H1 (cell line): ENCODE data around the gene KRTAP12-2. TPM values are rescaled to one million over a fixed set of nuclear protein-coding genes. Genes with fewer than 3 reads are reported as not detected.

Source experiments
- CTCF ChIA-PET: fragments of 300-600 bp; sonication (Branson Sonifier 250); formaldehyde crosslinking; loops from one replicate; lab custom pipeline; 2021; ENCODE audit not compliant: partially characterized antibody; lab: Charles Lee
- POLR2A ChIA-PET: fragments of 300-600 bp; sonication (Branson Sonifier 250); formaldehyde crosslinking; loops from one replicate; lab custom pipeline; 2021; ENCODE audit warnings: inconsistent platforms; ENCODE audit not compliant: partially characterized antibody; lab: Charles Lee
- DNase-seq, 2 experiments: peaks; one replicate each; pipeline versions ENCODE4 v3.0.0 to v3.0.0-alpha.2; 2010 to 2022; ENCODE audit warnings: low spot score in 2 of 2, low read depth in 1 of 2, mixed read lengths in 1 of 2
- FAIRE-seq: peaks from 2 replicates; lab custom pipeline; 2011; peaks lifted over from hg19 to GRCh38; lab: Jason Lieb, UNC
- H2AFZ ChIP-seq: 2 replicates; pipeline ENCODE4 v1.8.1; 2012; ENCODE audit warnings: low read length, inconsistent platforms
- H2AK5ac ChIP-seq: 2 replicates; pipeline ENCODE4 v1.6.1; 2013; ENCODE audit warnings: low read depth, low read length
- H2BK120ac ChIP-seq: replicated peaks from 2 replicates; pipeline ENCODE3; 2013; ENCODE audit warnings: low read depth, low read length, inconsistent platforms
- H2BK12ac ChIP-seq: 2 replicates; pipeline ENCODE4 v1.6.1; 2013; ENCODE audit warnings: low read depth, low read length
- H2BK15ac ChIP-seq: 2 replicates; pipeline ENCODE4 v1.6.1; 2013; ENCODE audit warnings: low read length
- H2BK20ac ChIP-seq: 2 replicates; pipeline ENCODE4 v1.6.1; 2013; ENCODE audit warnings: low read length
- H2BK5ac ChIP-seq: 2 replicates; pipeline ENCODE4 v1.6.1; 2013; ENCODE audit warnings: low read depth, low read length
- H3K14ac ChIP-seq: 2 replicates; pipeline ENCODE4 v1.6.1; 2013; ENCODE audit warnings: inconsistent platforms; ENCODE audit not compliant: insufficient read length
- H3K18ac ChIP-seq: 2 replicates; pipeline ENCODE4 v1.6.1; 2013; ENCODE audit warnings: low read length; ENCODE audit errors: extremely low read depth
- H3K23ac ChIP-seq: 2 replicates; pipeline ENCODE4 v1.6.1; 2013; ENCODE audit warnings: inconsistent platforms; ENCODE audit not compliant: insufficient read length
- H3K23me2 ChIP-seq: 2 replicates; pipeline ENCODE4 v1.6.1; 2013; ENCODE audit warnings: low read depth, low read length
- H3K27ac ChIP-seq: 2 replicates; pipeline ENCODE4 v1.6.1; 2011; ENCODE audit warnings: low read depth, low read length, inconsistent platforms
- H3K27me3 ChIP-seq, 4 experiments: replicated peaks in 1 of 4; 1 replicate in 1 of 4; 2 replicates in 3 of 4; pipeline versions ENCODE4 v1.6.1 to v1.8.1; 2011 to 2013; ENCODE audit warnings: low read length in 3 of 4, mild to moderate bottlenecking in 3 of 4, inconsistent platforms in 2 of 4, mixed read lengths in 2 of 4, moderate library complexity in 1 of 4; ENCODE audit not compliant: control insufficient read depth in 3 of 4, insufficient read depth in 3 of 4; ENCODE audit errors: extremely low read depth in 1 of 4
- H3K36me3 ChIP-seq, 4 experiments: 2 replicates each; pipeline versions ENCODE4 v1.6.1 to v1.8.1; 2011 to 2013; ENCODE audit warnings: mild to moderate bottlenecking in 4 of 4, low read length in 3 of 4, moderate library complexity in 2 of 4, control low read depth in 1 of 4, inconsistent platforms in 1 of 4; ENCODE audit not compliant: insufficient read depth in 4 of 4, control insufficient read depth in 2 of 4
- H3K4ac ChIP-seq: replicated peaks from 2 replicates; pipeline ENCODE3; 2013; ENCODE audit warnings: low read length, low read depth, mixed read lengths, inconsistent platforms; ENCODE audit not compliant: insufficient read length
- H3K4me1 ChIP-seq, 4 experiments: replicated peaks in 1 of 4; 1 replicate in 1 of 4; 2 replicates in 3 of 4; pipeline versions ENCODE4 v1.6.1 to v1.8.1; 2011 to 2013; ENCODE audit warnings: low read length in 3 of 4, inconsistent platforms in 2 of 4, mixed read lengths in 1 of 4; ENCODE audit not compliant: insufficient read depth in 4 of 4, control insufficient read depth in 3 of 4
- H3K4me2 ChIP-seq, 2 experiments: 2 replicates each; pipeline versions ENCODE4 v1.6.1 to v1.8.1; 2011 to 2013; ENCODE audit warnings: low read depth in 2 of 2, low read length in 2 of 2, control low read depth in 1 of 2, inconsistent platforms in 1 of 2, mild to moderate bottlenecking in 1 of 2; ENCODE audit not compliant: insufficient read depth in 1 of 2
- H3K4me3 ChIP-seq, 4 experiments: fragments of 200-600, 300-600 bp in 1 of 4; sonication (generic), shearing (Covaris generic), sonication (Bioruptor Twin) in 1 of 4; 2 replicates each; pipeline versions ENCODE4 v1.5.1 to v1.8.1; 2011 to 2016; ENCODE audit warnings: low read length in 4 of 4, low read depth in 3 of 4, control low read depth in 2 of 4, inconsistent platforms in 2 of 4, mild to moderate bottlenecking in 2 of 4, mixed read lengths in 1 of 4, moderate library complexity in 1 of 4; ENCODE audit not compliant: insufficient read depth in 2 of 4; ENCODE audit errors: extremely low read depth in 1 of 4
- H3K56ac ChIP-seq: replicated peaks from 2 replicates; pipeline ENCODE3; 2013; ENCODE audit warnings: low read depth, mild to moderate bottlenecking, mixed read lengths, low read length, inconsistent platforms; ENCODE audit not compliant: insufficient read length
- H3K79me1 ChIP-seq: 2 replicates; pipeline ENCODE4 v1.6.1; 2013; ENCODE audit warnings: low read depth, low read length, control low read depth
- H3K79me2 ChIP-seq, 2 experiments: 2 replicates each; pipeline versions ENCODE4 v1.6.1 to v1.8.1; 2012 to 2013; ENCODE audit warnings: low read length in 2 of 2, mild to moderate bottlenecking in 2 of 2, inconsistent platforms in 1 of 2; ENCODE audit not compliant: insufficient read depth in 2 of 2, control insufficient read depth in 1 of 2
- H3K9ac ChIP-seq, 4 experiments: replicated peaks in 1 of 4; 1 replicate in 1 of 4; 2 replicates in 3 of 4; pipeline versions ENCODE4 v1.6.1 to v1.8.1; 2011 to 2013; ENCODE audit warnings: low read depth in 3 of 4, low read length in 3 of 4, control low read depth in 2 of 4, mild to moderate bottlenecking in 2 of 4, moderate library complexity in 2 of 4, inconsistent platforms in 1 of 4; ENCODE audit errors: extremely low read depth in 1 of 4
- H3K9me3 ChIP-seq, 2 experiments: 2 replicates each; pipeline versions ENCODE4 v1.6.1 to v1.8.1; 2012 to 2013; ENCODE audit warnings: mild to moderate bottlenecking in 2 of 2, moderate library complexity in 2 of 2, control low read depth in 1 of 2, inconsistent platforms in 1 of 2, low read depth in 1 of 2, low read length in 1 of 2, mixed read lengths in 1 of 2; ENCODE audit not compliant: insufficient read depth in 2 of 2
- H4K20me1 ChIP-seq, 2 experiments: replicated peaks in 1 of 2; 2 replicates each; pipeline versions ENCODE3 to v1.8.1; 2011 to 2013; ENCODE audit warnings: inconsistent platforms in 2 of 2, low read length in 2 of 2, mild to moderate bottlenecking in 1 of 2; ENCODE audit not compliant: insufficient read depth in 2 of 2, control insufficient read depth in 1 of 2
- H4K5ac ChIP-seq: 2 replicates; pipeline ENCODE4 v1.6.1; 2013; ENCODE audit warnings: low read length, low read depth, mixed read lengths, inconsistent platforms; ENCODE audit not compliant: insufficient read length
- H4K8ac ChIP-seq: 2 replicates; pipeline ENCODE4 v1.8.0; 2013; ENCODE audit warnings: mild to moderate bottlenecking, moderate library complexity, low read length, inconsistent platforms; ENCODE audit not compliant: insufficient read depth; ENCODE audit errors: extremely low read depth
- H4K91ac ChIP-seq: replicated peaks from 2 replicates; pipeline ENCODE3; 2013; ENCODE audit warnings: low read length, mixed read lengths, inconsistent platforms; ENCODE audit not compliant: insufficient read length
- JUND ChIP-seq: IDR thresholded peaks from 2 replicates; pipeline ENCODE4 v1.6.1; 2011; ENCODE audit warnings: mild to moderate bottlenecking, improper control_type of control experiment, low read length
- KDM1A ChIP-seq: fragments of 200-600, 300-600 bp; sonication (generic); IDR thresholded peaks from 2 replicates; pipeline ENCODE4 v1.7.1; 2016; ENCODE audit warnings: mild to moderate bottlenecking, low read length, borderline replicate concordance
- NRF1 ChIP-seq: IDR thresholded peaks from 2 replicates; pipeline ENCODE4 v1.6.1; 2011; ENCODE audit warnings: mild to moderate bottlenecking, low read depth, low read length, improper control_type of control experiment
- PHF8 ChIP-seq: fragments of 200-600 bp; sonication (generic); conservative IDR thresholded peaks from 2 replicates; pipeline ENCODE4 v1.7.1; 2012; ENCODE audit warnings: low read depth, mild to moderate bottlenecking, inconsistent platforms, low read length, moderate library complexity
- RAD21 ChIP-seq, 2 experiments: IDR thresholded peaks in 1 of 2; conservative IDR thresholded peaks in 1 of 2; 2 replicates each; pipeline ENCODE4 v1.6.1; 2011; ENCODE audit warnings: low read depth in 2 of 2, low read length in 2 of 2, improper control_type of control experiment in 1 of 2, inconsistent platforms in 1 of 2, mild to moderate bottlenecking in 1 of 2, moderate library complexity in 1 of 2
- RFX5 ChIP-seq: IDR thresholded peaks from 2 replicates; pipeline ENCODE4 v1.6.1; 2011; ENCODE audit warnings: low read depth, low read length, improper control_type of control experiment, borderline replicate concordance
- RNF2 ChIP-seq: fragments of 200-900, 300-1000 bp; sonication (generic); IDR thresholded peaks from 2 replicates; pipeline ENCODE4 v1.7.1; 2016; ENCODE audit warnings: borderline replicate concordance, low read depth, mild to moderate bottlenecking, antibody characterized with exemption, low read length; ENCODE audit not compliant: poor library complexity, severe bottlenecking; ENCODE audit errors: missing control alignments
- SP1 ChIP-seq: IDR thresholded peaks from 2 replicates; pipeline ENCODE4 v1.6.1; 2011; ENCODE audit warnings: low read depth, low read length
- SP4 ChIP-seq: IDR thresholded peaks from 2 replicates; pipeline ENCODE4 v1.6.1; 2012; ENCODE audit warnings: low read length, inconsistent platforms
- TAF1 ChIP-seq: IDR thresholded peaks from 2 replicates; pipeline ENCODE4 v1.6.1; 2011; ENCODE audit warnings: mild to moderate bottlenecking, low read depth, low read length
- TAF7 ChIP-seq: optimal IDR thresholded peaks from 2 replicates; pipeline ENCODE3; 2011; ENCODE audit warnings: low read depth, mild to moderate bottlenecking, inconsistent platforms, low read length, moderate library complexity, borderline replicate concordance
- TCF12 ChIP-seq: IDR thresholded peaks from 2 replicates; pipeline ENCODE4 v1.6.1; 2011; ENCODE audit warnings: low read depth, mild to moderate bottlenecking, low read length
- YY1 ChIP-seq: IDR thresholded peaks from 2 replicates; pipeline ENCODE4 v1.6.1; 2011; ENCODE audit warnings: low read depth, mild to moderate bottlenecking, low read length
- ZNF274 ChIP-seq: IDR thresholded peaks from 2 replicates; pipeline ENCODE4 v1.7.0; 2012; ENCODE audit warnings: low read length, borderline replicate concordance; ENCODE audit errors: extremely low read depth
- WGBS, 2 experiments: shearing (Covaris generic) in 1 of 2; methylation state at CpG; one replicate each; pipeline versions ENCODE4 v1.1.6 to v1.1.7; 2013 to 2015; ENCODE audit warnings: low lambda C conversion rate in 2 of 2, mixed read lengths in 2 of 2, inconsistent platforms in 1 of 2, low coverage in 1 of 2, missing lambda C conversion rate in 1 of 2; ENCODE audit not compliant: insufficient replicate concordance in 2 of 2, insufficient coverage in 1 of 2, insufficient read length in 1 of 2; ENCODE audit errors: extremely low coverage in 1 of 2, missing lambda C conversion rate in 1 of 2; 5-methylcytosine and 5-hydroxymethylcytosine counted together
- polyA plus RNA-seq, 7 experiments: library from polyadenylated mRNA; depleted of rRNA in 3 of 7; stranded (reverse) in 5 of 7; unstranded in 2 of 7; fragments of >200 nt in 5 of 7; fragments of 200-250 nt in 2 of 7; gene quantifications; 1 replicate in 5 of 7; 2 replicates in 1 of 7; 4 replicates in 1 of 7; pipeline versions ENCODE4 v1.2.1 to v1.2.3, GENCODE V29; 2011 to 2013; ENCODE audit warnings: missing spikeins in 2 of 7, mixed read lengths in 2 of 7
- total RNA-seq: library from RNA; stranded (reverse); fragmentation: NEBNext Ultra II Directional; extraction: Animal tissue kit (Norgen Biotek cat#: 25700); gene quantifications from 2 replicates; pipeline ENCODE4 v1.2.1, GENCODE V29; 2021

Gene KRTAP12-2
- total and polyA plus RNA-seq, 2 of the 8 experiments (the other 6 are each of a cell fraction or from before 2014, with no cell fraction given): 0.50 TPM; not detected in 1

GRCh38 chr21:44694776-44695175 is 28.0 kb upstream of the KRTAP12-2 start:
- WGBS, 2 experiments: 90% methylated on average over 11 of the region's 11 CpGs; no CpG with 5 or more reads in 1 of the 2 experiments
- POLR2A ChIA-PET: interaction anchor here (0.8 to 2.2 kb wide), 2 partner anchors 13 to 121 kb away, joined by 3 to 4 read pairs; partner anchors contain the start of genes KRTAP10-4 and KRTAP12-1
- no peak for FAIRE-seq
- no peak for TF ChIP-seq TCF12
- TF ChIP-seq TAF1: no peak
- TF ChIP-seq SP1: no peak
- TF ChIP-seq PHF8: no peak
- no peak for TF ChIP-seq NRF1
- TF ChIP-seq TAF7: no peak
- TF ChIP-seq SP4: no peak
- TF ChIP-seq RAD21 (IDR thresholded peaks at IDR 0.05 in 1 of 2, conservative IDR thresholded peaks at IDR 0.05 in 1 of 2; ENCODE audit: low read depth in 2 of 2, low read length in 2 of 2): no peak
- no peak for TF ChIP-seq KDM1A
- no peak for TF ChIP-seq ZNF274
- no peak for TF ChIP-seq JUND
- TF ChIP-seq RNF2: no peak
- no peak for TF ChIP-seq YY1
- TF ChIP-seq RFX5: no peak

More at GRCh38 chr21:44694776-44695175, 28.0 kb upstream of the KRTAP12-2 start:
- no peak overlapping the region for H2BK20ac ChIP-seq
- no peak overlapping the region for H4K91ac ChIP-seq
- H4K5ac ChIP-seq: no peak overlapping the region
- no peaks in the 10 kb centered on the region for H3K23me2 ChIP-seq
- H3K27ac ChIP-seq: no peak overlapping the region
- H3K14ac ChIP-seq: no peak overlapping the region
- no peak overlapping the region; the same call in 1 of the 2 replicates for H2AK5ac ChIP-seq
- peaks cover 3% of the 10 kb centered on the region; the same call in 1 of the 2 replicates for H3K79me1 ChIP-seq
- CTCF ChIA-PET: interaction anchor here (1.4 to 3.8 kb wide), 4 partner anchors 9 to 99 kb away, joined by 3 to 13 read pairs (median 5); no protein-coding TSS in a partner anchor
- no peak overlapping the region for H2BK15ac ChIP-seq
- 0 out of 2 replicates have a peak overlapping the region, but pooled peaks have one; percentile 2 for H2BK5ac ChIP-seq
- H4K8ac ChIP-seq: no peak overlapping the region
- no peak overlapping the region for H2AFZ ChIP-seq
- peak overlapping the region; percentile 80; the same call in 1 of the 2 replicates for H2BK12ac ChIP-seq
- no peaks in the 10 kb centered on the region for H3K27me3 ChIP-seq
- no peaks in the 10 kb centered on the region for H3K36me3 ChIP-seq
- no peak for DNase-seq
- H3K79me2 ChIP-seq: no peaks in the 10 kb centered on the region
- no peak overlapping the region for H3K4me2 ChIP-seq
- H3K18ac ChIP-seq: peak overlapping the region; percentile 44; the same call in 1 of the 2 replicates
- H4K20me1 ChIP-seq: no peaks in the 10 kb centered on the region
- no peak overlapping the region for H3K56ac ChIP-seq
- peaks cover 0 to 4% of the 10 kb centered on the region in 2 experiments; a peak in 1 of 4 replicates for H3K9me3 ChIP-seq
- H3K4me1 ChIP-seq: peaks cover 0 to 28% (median 16%) of the 10 kb centered on the region in 4 experiments; a peak in 6 of 7 replicates
- H3K4ac ChIP-seq: no peak overlapping the region
- no peak overlapping the region for H3K9ac ChIP-seq
- no peak overlapping the region for H3K4me3 ChIP-seq
- no peak overlapping the region for H3K23ac ChIP-seq
- no peak overlapping the region for H2BK120ac ChIP-seq
